Measurements from ENCODE around the gene HNRNPA1L2. TPM values are rescaled to one million over a fixed set of nuclear protein-coding genes. Genes with fewer than 3 reads are reported as not detected.
"Not testable (repeated sequence)": the region's sequence is repeated elsewhere in the genome, so short reads cannot be mapped to it uniquely, and the experiment has no call there.

HNRNPA1L2 gene
- total RNA-seq (ENCODE audit: low replicate concordance), result 4.9 and 11.6 TPM in 2 replicates
- long read RNA-seq, partial matches to known transcripts, result 0 of 4 reads
- long read RNA-seq, other reads (novel, unspliced or antisense), result 0 of 4 reads

DNA sequence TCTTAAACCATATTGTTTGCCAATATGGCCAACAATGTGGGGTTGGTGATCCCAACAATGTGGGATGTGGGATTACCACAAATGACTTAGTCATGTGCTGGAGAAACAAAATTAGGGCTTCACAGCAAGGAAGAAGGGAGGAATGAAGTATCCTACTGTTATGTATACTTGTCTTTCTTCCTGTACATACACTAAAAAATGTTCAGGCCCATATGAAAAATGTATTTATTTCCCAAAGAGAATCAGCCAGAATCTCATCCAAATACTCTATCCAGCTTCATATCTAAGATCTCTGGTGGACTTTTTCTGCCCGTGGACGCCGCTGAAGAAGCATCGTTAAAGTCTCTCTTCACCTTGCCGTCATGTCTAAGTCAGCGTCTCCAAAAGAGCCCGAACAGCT lies at the start of gene HNRNPA1L2:
Gene HNRNPA1L2 (plus strand): TSS at position 301 of the 400 bp plus-strand sequence. CDS start 62 bp downstream, at position 363.
- Mint-ChIP-seq H3K36me3 (peaks cover 21% of the 10 kb centered on the region), H3K4me1 (ENCODE audit: unreplicated experiment) (no peaks in the 10 kb centered on the region), H3K27ac (no peak within 1 kb of the TSS), H3K27me3 (no peaks in the 10 kb centered on the region), H3K9me3 (no peaks in the 10 kb centered on the region), H3K4me3 (no peak within 1 kb of the TSS)
- DNase-seq (ENCODE audit: extremely low spot score, unreplicated experiment), result no peak
- TF ChIP-seq, protein P1, sequence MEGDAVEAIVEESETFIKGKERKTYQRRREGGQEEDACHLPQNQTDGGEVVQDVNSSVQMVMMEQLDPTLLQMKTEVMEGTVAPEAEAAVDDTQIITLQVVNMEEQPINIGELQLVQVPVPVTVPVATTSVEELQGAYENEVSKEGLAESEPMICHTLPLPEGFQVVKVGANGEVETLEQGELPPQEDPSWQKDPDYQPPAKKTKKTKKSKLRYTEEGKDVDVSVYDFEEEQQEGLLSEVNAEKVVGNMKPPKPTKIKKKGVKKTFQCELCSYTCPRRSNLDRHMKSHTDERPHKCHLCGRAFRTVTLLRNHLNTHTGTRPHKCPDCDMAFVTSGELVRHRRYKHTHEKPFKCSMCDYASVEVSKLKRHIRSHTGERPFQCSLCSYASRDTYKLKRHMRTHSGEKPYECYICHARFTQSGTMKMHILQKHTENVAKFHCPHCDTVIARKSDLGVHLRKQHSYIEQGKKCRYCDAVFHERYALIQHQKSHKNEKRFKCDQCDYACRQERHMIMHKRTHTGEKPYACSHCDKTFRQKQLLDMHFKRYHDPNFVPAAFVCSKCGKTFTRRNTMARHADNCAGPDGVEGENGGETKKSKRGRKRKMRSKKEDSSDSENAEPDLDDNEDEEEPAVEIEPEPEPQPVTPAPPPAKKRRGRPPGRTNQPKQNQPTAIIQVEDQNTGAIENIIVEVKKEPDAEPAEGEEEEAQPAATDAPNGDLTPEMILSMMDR (conservative IDR thresholded peaks at IDR 0.05), result no peak

DNA sequence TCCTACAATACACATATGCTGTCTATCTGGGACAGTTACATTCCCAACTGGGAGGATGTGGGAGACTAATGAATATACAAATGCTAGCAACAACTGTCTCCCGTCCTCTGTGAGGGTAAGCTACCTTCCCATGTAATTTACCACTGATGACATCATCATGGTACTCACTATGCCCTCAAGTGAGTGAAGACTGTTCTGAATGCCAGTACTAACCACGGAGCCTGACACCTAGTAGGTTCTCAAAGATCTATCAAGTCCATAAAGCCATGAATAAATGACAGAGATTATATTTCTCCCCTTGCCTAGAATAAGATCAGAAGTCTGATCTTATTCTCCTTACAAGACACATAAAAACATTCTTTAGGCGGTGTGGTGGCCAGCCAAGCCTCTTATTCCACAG lies 49.1 kb upstream of the HNRNPA1L2 start:
- DNase-seq (ENCODE audit: extremely low spot score, unreplicated experiment); H3K36me3 Mint-ChIP-seq; H3K9me3 Mint-ChIP-seq; H3K27ac Mint-ChIP-seq; H3K4me3 Mint-ChIP-seq; H3K4me1 Mint-ChIP-seq (ENCODE audit: unreplicated experiment); H3K27me3 Mint-ChIP-seq: not testable (repeated sequence)

DNA sequence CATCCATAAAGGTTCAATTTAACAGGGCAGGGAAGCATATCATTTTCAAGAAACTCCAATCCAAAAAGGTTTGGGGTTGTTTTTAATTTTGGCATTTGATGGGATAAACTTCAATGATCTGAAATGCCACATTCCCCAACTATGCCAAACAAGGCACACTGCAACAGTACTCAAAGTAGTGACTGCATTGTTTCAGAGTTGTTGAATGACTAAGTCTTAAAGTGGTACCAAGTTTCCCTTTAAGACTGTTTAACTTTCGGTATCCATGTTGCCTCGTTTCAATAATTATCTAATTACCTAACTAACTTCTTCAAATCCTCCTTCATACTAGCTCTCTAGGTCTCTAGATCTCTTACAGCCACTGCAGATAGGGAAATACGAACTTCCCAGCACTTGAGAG lies 48.4 kb upstream of the HNRNPA1L2 start:
- not testable (repeated sequence) for H3K4me1 Mint-ChIP-seq (ENCODE audit: unreplicated experiment); DNase-seq (ENCODE audit: extremely low spot score, unreplicated experiment); H3K27me3 Mint-ChIP-seq; H3K4me3 Mint-ChIP-seq; H3K9me3 Mint-ChIP-seq; H3K36me3 Mint-ChIP-seq; H3K27ac Mint-ChIP-seq

DNA sequence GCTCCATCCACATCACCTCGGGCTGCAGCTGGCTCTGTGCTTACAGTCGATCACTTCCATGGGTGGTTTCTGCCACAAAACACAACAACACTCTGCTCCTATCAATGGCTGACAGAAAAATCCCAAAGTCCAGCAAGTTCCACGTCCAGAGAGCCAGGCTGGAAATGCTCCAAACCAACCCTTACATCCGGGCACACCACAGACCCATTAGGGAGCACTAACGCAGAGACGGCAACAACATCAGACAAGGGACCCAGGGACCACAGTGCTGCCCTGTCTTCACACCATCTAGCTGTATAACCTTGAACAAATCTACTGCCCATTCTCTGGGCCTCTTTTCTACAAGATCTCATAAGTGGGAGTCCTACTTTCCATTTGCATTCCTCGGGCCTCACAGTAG lies 47.9 kb upstream of the HNRNPA1L2 start:
- H3K9me3 Mint-ChIP-seq; DNase-seq (ENCODE audit: extremely low spot score, unreplicated experiment); H3K27me3 Mint-ChIP-seq; H3K27ac Mint-ChIP-seq; H3K36me3 Mint-ChIP-seq; H3K4me3 Mint-ChIP-seq; H3K4me1 Mint-ChIP-seq (ENCODE audit: unreplicated experiment): not testable (repeated sequence)

GRCh38 chr13:52597676-52598075 lies 44.6 kb upstream of the HNRNPA1L2 start:
- no peaks in the 10 kb centered on the region for H3K9me3 Mint-ChIP-seq
- DNase-seq (ENCODE audit: extremely low spot score, unreplicated experiment), result no peak
- TF ChIP-seq, protein P1 (conservative IDR thresholded peaks at IDR 0.05), result no peak
- no peaks in the 10 kb centered on the region for H3K27me3 Mint-ChIP-seq
- H3K4me1 Mint-ChIP-seq (ENCODE audit: unreplicated experiment), result peaks cover 23% of the 10 kb centered on the region
- no peak overlapping the region for H3K4me3 Mint-ChIP-seq
- H3K27ac Mint-ChIP-seq, result no peak overlapping the region
- H3K36me3 Mint-ChIP-seq, result peaks cover 3% of the 10 kb centered on the region

DNA sequence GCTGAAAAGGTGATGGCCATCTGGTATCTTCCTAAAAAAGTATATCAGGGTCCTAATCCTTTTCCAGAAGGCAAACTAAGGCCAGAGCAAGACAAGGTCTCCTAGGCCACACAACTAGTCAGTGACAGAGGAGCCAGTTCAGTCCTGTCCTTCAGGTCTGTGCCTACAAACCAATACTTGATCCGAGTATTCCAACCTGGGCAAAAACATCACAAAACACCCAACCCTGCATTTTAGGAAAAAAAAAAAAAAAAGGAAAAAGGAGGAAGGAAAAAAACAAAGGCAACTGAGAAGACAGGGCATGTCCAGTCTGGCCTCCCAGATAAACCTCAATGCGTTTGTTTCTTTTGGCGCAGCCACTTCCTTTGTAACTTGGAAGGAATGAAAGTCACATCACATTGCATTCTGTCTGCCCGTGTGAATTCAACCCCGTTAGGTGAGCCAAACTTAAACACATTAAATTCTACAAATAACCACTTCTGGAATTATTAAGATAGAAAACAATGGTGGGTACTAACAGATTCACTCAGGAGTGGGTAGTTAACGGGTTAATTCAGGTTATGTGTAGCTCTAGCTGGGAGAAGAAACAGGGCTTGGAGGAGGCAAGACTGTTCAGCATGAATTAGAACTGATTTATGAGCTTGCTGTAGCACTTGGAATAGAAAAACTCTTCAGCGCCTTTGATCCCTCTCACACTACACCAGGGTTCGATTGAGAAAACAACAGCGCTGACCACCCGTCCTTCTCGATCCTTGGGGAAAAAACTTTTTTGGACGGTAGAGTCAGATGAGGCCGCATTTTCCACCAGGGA lies 43.0 kb upstream of the HNRNPA1L2 start:
- no peak for DNase-seq (ENCODE audit: extremely low spot score, unreplicated experiment)
- no peaks in the 10 kb centered on the region for H3K9me3 Mint-ChIP-seq
- peak overlapping the region; percentile 86 for H3K27ac Mint-ChIP-seq
- peak overlapping the region; percentile 96 for H3K4me3 Mint-ChIP-seq
- peaks cover 25% of the 10 kb centered on the region for H3K4me1 Mint-ChIP-seq (ENCODE audit: unreplicated experiment)
- TF ChIP-seq, protein P1 (conservative IDR thresholded peaks at IDR 0.05), result no peak
- no peaks in the 10 kb centered on the region for H3K27me3 Mint-ChIP-seq
- peaks cover 5% of the 10 kb centered on the region for H3K36me3 Mint-ChIP-seq

DNA sequence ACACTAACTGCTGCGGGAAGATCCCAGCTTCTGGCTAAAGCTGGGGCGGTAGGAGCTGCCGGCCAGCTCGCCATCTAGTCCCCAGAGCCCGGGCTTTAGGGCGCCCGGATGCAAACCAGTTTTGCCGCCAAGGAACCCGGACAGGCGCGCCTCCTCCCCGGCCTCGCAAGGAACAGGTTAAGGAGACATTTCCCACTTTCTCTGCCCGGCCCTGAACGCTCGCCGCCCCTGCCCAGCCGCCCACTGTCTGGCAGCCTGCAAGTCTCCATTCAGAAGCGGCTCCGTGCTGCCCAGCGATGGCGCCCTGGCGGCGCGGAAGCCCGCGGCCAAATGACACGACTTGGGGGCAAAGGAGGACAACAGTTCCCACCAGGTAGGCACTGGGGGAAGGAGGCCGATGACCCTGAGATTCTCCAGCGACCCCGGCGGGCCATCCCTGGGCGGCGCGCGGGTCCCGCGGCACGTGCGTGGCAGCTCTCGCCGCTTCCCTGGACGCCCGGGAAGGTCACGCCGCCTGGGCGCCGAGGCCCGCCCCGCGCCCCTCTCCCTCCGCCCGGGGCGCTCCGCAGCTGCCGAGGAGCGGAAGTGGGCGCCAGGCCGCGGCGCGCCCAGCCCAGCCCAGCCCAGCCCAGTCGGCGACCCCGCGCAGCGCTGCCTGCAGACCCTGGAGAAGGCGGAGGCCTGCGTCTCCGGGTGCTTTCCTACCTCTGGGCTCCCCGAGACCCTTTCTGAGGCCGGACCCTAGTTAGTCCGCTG lies 42.2 kb upstream of the HNRNPA1L2 start:
- Mint-ChIP-seq H3K36me3 (peaks cover 5% of the 10 kb centered on the region), H3K4me3 (peak overlapping the region; percentile 96), H3K27me3 (no peaks in the 10 kb centered on the region), H3K4me1 (ENCODE audit: unreplicated experiment) (peaks cover 25% of the 10 kb centered on the region), H3K27ac (peak overlapping the region; percentile 86), H3K9me3 (no peaks in the 10 kb centered on the region)
- DNase-seq (ENCODE audit: extremely low spot score, unreplicated experiment), result no peak
- TF ChIP-seq, protein P1 (conservative IDR thresholded peaks at IDR 0.05), result peak; percentile 31
